HG03159 (cell line): ENCODE results near the gene RBBP8NL.

Experiments
- ATAC-seq: cut with Tn5 transposase; IDR thresholded peaks from one replicate; pipeline ENCODE4 v1.9.1; 2021; ENCODE audit warnings: mild to moderate bottlenecking, moderate library complexity; ENCODE audit not compliant: unreplicated experiment

Gene RBBP8NL

GRCh38 chr20:62408640-62409039 lies 18.7 kb downstream of the RBBP8NL start:
- ATAC-seq: no peak

GRCh38 chr20:62408055-62408454 lies 19.3 kb downstream of the RBBP8NL start:
- no peak for ATAC-seq

- ATAC-seq: peak; percentile 79
These were observed 19.9 kb downstream of the RBBP8NL start, which contains the start of gene CABLES2 for GRCh38 chr20:62407221-62407992. CABLES2 (minus strand) TSS chr20:62407285; CDS start chr20:62407276, 9 bp downstream.

GRCh38 chr20:62406635-62407176 lies 20.6 kb downstream of the RBBP8NL start:
- ATAC-seq: peak; percentile 4

- no peak for ATAC-seq
These were observed 21.3 kb downstream of the RBBP8NL start for GRCh38 chr20:62405981-62406513.

- no peak for ATAC-seq
These were observed 22.0 kb downstream of the RBBP8NL start for GRCh38 chr20:62405108-62405980.

- no peak for ATAC-seq
These were observed 22.6 kb downstream of the RBBP8NL start for GRCh38 chr20:62404761-62405107.

- no peak for ATAC-seq
These were observed 23.1 kb downstream of the RBBP8NL start for GRCh38 chr20:62404112-62404665.

- ATAC-seq: no peak
These were observed 24.0 kb downstream of the RBBP8NL start for GRCh38 chr20:62403331-62403730.

GRCh38 chr20:62402456-62403150 lies 24.7 kb downstream of the RBBP8NL start:
- no peak for ATAC-seq

GRCh38 chr20:62401331-62401779 lies 26.0 kb downstream of the RBBP8NL start:
- ATAC-seq: no peak

GRCh38 chr20:62400541-62400940 lies 26.8 kb downstream of the RBBP8NL start:
- ATAC-seq: no peak

GRCh38 chr20:62400021-62400420 lies 27.3 kb downstream of the RBBP8NL start:
- ATAC-seq: no peak

GRCh38 chr20:62398120-62398821 lies 29.1 kb downstream of the RBBP8NL start:
- no peak for ATAC-seq

- ATAC-seq: no peak
These were observed 30.7 kb downstream of the RBBP8NL start for GRCh38 chr20:62396367-62397239.

GRCh38 chr20:62395311-62396242 lies 31.8 kb downstream of the RBBP8NL start:
- no peak for ATAC-seq
